OCI-M2 (cell line): Measurements from ENCODE around the gene C10orf62.
"Not testable (repeated sequence)": the region's sequence is repeated elsewhere in the genome, so short reads cannot be mapped to it uniquely, and the experiment has no call there.

Source experiments
- DNase-seq: peaks from one replicate; lab custom pipeline; 2025; ENCODE audit not compliant: unreplicated experiment; lab: John Stamatoyannopoulos, UW

Gene C10orf62

GRCh38 chr10:97563337-97563736 lies 26.2 kb upstream of the C10orf62 start:
- no peak for DNase-seq

DNA sequence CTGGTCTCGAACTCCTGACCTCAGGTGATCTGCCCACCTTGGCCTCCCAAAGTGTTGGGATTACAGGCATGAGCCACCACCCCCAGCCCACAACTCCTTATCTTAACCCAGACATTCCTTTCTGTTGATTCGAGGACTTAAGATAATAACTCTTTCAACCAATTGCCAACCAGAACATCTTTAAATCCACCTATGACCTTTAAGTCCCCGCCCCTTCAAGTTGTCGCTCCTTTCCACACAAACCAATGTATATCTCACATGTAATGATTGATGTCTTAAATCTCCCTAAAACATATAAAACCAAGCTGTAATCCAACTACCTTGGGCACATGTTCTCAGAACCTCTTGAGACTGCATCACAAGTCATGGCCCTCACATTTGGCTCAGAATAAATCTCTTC lies 24.7 kb upstream of the C10orf62 start:
- DNase-seq, result no peak

GRCh38 chr10:97566336-97566996 lies 23.1 kb upstream of the C10orf62 start:
- no peak for DNase-seq

DNA sequence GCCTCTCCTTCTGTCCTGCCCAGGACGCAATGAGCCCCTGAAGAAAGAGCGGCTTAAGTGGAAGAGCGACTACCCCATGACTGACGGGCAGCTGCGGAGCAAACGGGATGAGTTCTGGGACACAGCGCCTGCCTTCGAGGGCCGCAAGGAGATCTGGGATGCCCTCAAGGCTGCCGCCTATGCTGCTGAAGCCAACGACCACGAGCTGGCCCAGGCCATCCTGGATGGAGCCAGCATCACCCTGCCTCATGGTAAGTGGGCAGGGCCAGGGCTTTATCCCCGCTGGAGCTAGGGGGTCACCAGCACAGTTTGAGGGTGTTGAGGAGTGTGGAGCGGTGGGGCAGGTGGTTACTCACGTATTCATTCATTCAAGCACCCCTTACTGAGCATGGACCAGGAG lies 21.6 kb upstream of the C10orf62 start:
- no peak for DNase-seq

GRCh38 chr10:97570146-97570788 lies 19.3 kb upstream of the C10orf62 start:
- DNase-seq, result no peak

DNA sequence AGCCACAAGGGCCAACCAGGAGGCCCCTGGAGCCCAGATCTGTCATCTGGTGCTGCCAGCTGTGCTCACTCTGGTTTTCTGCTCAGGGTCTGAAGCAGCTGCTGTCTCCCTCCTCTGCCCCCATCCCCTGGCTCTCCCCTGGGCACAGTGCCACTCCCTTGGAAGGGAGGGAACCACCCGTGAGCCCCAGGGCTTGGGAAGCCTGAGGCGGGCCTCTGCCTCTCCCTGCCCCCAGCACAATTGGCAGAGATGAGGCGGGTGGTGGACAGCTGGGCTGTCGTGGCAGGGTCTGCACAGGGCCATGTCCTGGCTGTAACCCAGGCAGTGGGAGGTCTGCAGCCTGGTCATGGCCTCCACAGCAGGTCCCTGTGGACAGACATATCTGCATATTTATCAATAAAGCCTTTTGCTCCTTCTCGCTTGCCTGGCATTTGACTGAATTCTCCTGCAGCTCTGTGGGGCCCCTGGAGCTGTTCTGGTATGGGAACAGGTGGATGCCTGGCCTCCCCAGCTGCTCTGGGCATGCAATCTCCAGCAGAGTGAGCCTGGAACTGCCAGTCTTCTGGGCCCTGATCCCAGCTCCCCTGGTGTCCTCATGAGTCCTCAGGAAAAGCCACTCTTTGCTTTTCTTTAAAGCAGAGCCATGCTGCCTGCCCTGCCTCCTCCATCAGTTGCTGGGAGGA lies 18.6 kb upstream of the C10orf62 start:
- DNase-seq, result no peak

GRCh38 chr10:97571622-97572021 lies 17.9 kb upstream of the C10orf62 start:
- no peak for DNase-seq

DNA sequence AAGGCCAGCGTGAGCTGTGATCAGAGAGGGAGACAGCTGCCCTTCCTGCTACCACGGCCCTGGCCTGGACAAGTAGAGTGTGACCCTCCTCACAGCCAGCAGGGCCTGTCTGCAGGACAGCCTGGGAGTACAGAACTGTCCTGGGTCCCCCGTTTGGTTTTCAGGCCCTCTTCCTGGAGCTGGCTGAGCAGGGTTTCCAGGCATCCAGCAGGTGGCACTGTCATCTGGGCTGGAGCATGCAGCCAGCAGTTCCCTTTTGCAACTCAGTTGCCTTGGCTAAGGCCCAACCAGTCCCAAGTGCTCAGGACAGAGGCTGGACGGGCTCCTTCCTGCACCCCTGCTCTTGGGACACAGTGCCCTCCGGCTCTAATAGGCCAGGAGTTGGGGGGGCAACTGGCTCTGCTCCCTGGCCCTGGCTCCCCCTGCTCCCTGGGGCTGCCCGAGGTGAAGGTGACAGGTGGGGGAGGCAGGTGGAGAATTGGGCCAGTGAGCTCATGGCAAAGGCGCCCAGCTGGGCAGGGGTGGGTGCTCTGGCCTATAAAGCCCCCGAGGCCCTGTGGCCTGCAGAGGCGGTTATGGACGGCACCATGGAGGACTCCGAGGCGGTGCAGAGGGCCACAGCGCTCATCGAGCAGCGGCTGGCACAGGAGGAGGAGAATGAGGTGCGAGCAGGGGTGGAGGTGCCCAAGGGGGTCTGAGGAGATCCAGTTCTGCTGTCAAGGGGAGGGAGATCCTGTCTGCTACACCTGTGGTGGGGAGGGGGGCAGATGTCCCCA lies 17.1 kb upstream of the C10orf62 start, which contains the start of gene ANKRD2:
TSS of gene ANKRD2 (plus strand) at position 566 of the 776 bp plus-strand sequence. CDS start at position 576, 10 bp downstream.
- DNase-seq, result peak; percentile 45

GRCh38 chr10:97573021-97573420 lies 16.5 kb upstream of the C10orf62 start:
- no peak for DNase-seq

DNA sequence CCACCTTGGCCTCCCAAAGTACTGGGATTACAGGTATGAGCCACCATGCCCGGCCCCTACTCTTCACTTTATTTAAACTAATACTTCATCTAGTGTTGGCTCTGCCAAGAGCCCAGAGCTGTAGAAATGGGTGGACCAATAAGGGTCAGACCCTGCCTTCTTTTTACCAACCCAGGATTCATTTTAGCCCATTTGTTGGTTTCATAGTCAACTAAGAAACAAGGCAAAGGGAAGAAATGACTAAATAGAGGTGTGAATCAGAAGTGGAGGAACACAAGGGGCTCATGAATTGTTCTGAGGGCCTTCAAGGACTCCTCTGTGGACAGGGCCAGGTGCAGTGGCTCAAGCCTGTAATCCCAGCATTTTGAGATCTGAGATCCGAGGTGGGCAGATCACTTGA lies 15.8 kb upstream of the C10orf62 start:
- DNase-seq, result no peak

GRCh38 chr10:97574374-97575126 lies 15.0 kb upstream of the C10orf62 start:
- DNase-seq, result no peak

- no peak for DNase-seq
These were observed 14.3 kb upstream of the C10orf62 start for GRCh38 chr10:97575127-97575668.

GRCh38 chr10:97576487-97576886 lies 13.0 kb upstream of the C10orf62 start:
- DNase-seq, result not testable (repeated sequence)

- no peak for DNase-seq
These were observed 11.8 kb upstream of the C10orf62 start for GRCh38 chr10:97577701-97578100.

DNA sequence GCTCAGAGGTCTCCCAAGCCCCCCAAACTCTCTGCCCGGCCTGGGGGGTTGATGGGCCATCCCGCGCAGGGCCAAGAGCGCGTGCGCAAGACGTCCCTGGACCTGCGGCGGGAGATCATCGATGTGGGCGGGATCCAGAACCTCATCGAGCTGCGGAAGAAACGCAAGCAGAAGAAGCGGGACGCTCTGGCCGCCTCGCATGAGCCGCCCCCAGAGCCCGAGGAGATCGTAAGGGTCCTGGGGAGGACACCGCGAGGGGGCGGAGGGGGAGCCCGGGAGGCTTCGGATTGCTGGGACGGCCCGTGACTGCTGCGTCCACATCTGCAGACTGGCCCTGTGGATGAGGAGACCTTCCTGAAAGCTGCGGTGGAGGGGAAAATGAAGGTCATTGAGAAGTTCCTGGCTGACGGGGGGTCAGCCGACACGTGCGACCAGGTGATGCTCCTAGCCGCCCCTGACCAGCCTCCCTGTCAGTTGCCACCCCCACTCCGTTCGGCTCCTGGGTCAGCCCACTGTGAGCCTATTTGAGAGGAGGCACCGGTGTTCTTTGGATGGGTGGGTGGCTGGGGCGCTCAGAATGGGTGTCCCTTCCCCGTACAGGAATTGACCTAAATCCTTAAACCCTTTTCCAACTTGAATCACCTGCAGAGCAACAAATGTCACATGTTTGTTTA lies 11.2 kb upstream of the C10orf62 start:
- no peak for DNase-seq

- no peak for DNase-seq
These were observed 8.8 kb upstream of the C10orf62 start for GRCh38 chr10:97580421-97581367.

DNA sequence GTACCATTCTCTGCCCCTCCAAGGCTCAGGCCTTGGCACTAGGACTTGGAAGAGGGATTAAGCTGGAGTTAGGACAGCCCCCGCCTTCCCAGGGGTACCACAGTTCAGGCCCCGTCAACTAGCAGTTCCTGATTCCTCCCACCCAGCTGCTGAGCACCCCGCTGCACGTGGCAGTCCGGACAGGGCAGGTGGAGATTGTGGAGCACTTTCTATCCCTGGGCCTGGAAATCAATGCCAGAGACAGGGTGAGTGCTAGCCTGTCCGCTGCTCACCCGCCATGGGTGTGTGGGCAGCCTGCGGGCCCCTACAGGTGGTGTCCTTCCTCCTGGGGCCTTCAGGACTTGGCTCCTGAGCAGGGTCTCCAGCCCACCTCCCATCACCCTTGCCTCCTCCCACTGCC lies 7.4 kb upstream of the C10orf62 start:
- no peak for DNase-seq

DNA sequence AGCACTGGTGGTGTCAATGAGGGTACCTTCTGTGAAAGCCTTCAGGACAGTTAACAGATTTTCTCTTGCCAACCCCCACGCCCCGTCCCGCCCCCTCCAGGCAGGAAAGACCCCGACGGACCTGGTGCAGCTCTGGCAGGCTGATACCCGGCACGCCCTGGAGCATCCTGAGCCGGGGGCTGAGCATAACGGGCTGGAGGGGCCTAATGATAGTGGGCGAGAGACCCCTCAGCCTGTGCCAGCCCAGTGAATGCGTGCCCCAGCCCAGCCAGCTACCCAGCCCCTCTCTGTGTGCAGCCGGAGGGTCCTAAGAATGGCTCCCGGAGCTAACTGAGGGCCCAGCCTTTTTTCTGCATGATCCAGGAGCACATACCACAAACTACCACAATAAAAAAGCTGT lies 6.0 kb upstream of the C10orf62 start:
- no peak for DNase-seq
